Measurements from ENCODE around the gene SMYD4. TPM values are rescaled to one million over a fixed set of nuclear protein-coding genes. Genes with fewer than 3 reads are reported as not detected.
"Not testable (repeated sequence)": the region's sequence is repeated elsewhere in the genome, so short reads cannot be mapped to it uniquely, and the experiment has no call there.

Gene SMYD4
- total RNA-seq, 1 donor from 2014 or later = 8.4 TPM

DNA sequence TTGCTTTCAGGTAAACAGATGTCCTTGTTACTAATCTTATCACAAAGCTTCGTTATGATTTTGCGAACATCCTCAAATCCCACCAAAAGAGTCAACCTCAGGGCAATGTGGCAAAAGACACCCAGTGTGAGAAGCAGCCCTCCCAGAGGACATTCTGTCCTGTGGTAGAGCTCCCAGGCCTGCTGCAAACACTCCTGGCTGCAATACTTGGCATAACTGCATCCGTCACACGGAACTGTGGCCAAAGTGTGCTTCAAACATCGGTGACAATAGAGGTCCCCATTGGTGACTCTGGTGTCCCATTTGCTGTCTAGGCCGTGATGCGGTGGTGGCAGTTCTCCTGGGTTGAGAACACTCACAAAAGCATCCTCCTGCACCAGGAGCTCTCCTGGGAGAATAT is 29.5 kb downstream of the SMYD4 start:
- H3K36me3 Mint-ChIP-seq (ENCODE audit: low read depth) = peaks cover 15% of the 10 kb centered on the region
- H3K4me3 Mint-ChIP-seq (ENCODE audit: unreplicated experiment) = no peak overlapping the region
- TF ChIP-seq, protein P1, sequence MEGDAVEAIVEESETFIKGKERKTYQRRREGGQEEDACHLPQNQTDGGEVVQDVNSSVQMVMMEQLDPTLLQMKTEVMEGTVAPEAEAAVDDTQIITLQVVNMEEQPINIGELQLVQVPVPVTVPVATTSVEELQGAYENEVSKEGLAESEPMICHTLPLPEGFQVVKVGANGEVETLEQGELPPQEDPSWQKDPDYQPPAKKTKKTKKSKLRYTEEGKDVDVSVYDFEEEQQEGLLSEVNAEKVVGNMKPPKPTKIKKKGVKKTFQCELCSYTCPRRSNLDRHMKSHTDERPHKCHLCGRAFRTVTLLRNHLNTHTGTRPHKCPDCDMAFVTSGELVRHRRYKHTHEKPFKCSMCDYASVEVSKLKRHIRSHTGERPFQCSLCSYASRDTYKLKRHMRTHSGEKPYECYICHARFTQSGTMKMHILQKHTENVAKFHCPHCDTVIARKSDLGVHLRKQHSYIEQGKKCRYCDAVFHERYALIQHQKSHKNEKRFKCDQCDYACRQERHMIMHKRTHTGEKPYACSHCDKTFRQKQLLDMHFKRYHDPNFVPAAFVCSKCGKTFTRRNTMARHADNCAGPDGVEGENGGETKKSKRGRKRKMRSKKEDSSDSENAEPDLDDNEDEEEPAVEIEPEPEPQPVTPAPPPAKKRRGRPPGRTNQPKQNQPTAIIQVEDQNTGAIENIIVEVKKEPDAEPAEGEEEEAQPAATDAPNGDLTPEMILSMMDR (IDR thresholded peaks at IDR 0.05) = no peak
- peaks cover 10% of the 10 kb centered on the region for H3K4me1 Mint-ChIP-seq (ENCODE audit: low read depth)
- no peaks in the 10 kb centered on the region for H3K27me3 Mint-ChIP-seq (ENCODE audit: low read depth)
- no peaks in the 10 kb centered on the region for H3K9me3 Mint-ChIP-seq (ENCODE audit: low read depth)
- peak; percentile 34 for DNase-seq (ENCODE audit: low spot score)
- no peak overlapping the region for H3K27ac Mint-ChIP-seq (ENCODE audit: unreplicated experiment)

DNA sequence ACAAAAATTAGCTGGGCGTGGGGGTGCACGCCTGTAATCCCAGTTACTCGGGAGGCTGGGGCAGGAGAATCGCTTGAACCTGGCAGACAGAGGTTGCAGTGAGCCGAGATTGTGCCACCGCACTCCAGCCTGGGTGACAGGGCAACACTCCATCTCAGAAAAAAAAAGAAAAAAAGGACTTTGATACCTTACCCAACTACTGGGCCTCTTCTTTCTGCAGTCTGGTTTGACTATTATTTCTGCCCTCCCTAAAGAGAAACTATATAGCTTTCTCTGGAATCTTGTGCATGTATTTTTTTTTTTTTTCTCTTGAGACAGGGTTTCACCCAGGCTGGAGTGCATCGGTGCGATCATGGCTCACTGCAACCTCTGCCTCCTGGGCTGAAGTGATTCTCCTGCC is 31.9 kb downstream of the SMYD4 start:
- not testable (repeated sequence) for H3K27me3 Mint-ChIP-seq (ENCODE audit: low read depth); H3K27ac Mint-ChIP-seq (ENCODE audit: unreplicated experiment); H3K9me3 Mint-ChIP-seq (ENCODE audit: low read depth); H3K4me3 Mint-ChIP-seq (ENCODE audit: unreplicated experiment); DNase-seq (ENCODE audit: low spot score)
- Mint-ChIP-seq H3K4me1 (ENCODE audit: low read depth) (peaks cover 14% of the 10 kb centered on the region), H3K36me3 (ENCODE audit: low read depth) (peaks cover 11% of the 10 kb centered on the region)

DNA sequence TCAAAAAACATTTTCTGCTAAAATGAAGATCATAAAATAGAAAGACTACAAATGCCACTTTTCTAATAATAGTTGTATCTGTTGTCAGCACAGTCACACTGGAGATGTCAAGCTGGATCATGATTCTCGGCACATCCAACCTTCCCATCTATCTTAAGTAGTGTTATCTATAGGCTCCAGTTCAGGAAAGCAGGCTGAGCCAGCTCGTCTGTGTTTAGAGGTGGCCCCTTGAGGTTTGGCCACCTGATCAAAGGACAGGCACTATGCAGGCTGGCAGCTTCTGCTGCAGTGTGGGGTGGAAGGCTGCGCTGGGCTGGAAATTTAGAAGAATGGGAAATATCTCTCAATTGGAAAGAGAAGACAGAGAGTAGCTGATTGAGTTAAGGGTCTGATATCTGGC is 32.4 kb downstream of the SMYD4 start:
- Mint-ChIP-seq H3K4me3 (ENCODE audit: unreplicated experiment) (no peak overlapping the region), H3K9me3 (ENCODE audit: low read depth) (no peaks in the 10 kb centered on the region), H3K36me3 (ENCODE audit: low read depth) (peaks cover 11% of the 10 kb centered on the region), H3K27ac (ENCODE audit: unreplicated experiment) (peak overlapping the region; percentile 58), H3K27me3 (ENCODE audit: low read depth) (no peaks in the 10 kb centered on the region), H3K4me1 (ENCODE audit: low read depth) (peaks cover 14% of the 10 kb centered on the region)
- DNase-seq (ENCODE audit: low spot score) = no peak
- TF ChIP-seq, protein P1 (IDR thresholded peaks at IDR 0.05) = no peak

DNA sequence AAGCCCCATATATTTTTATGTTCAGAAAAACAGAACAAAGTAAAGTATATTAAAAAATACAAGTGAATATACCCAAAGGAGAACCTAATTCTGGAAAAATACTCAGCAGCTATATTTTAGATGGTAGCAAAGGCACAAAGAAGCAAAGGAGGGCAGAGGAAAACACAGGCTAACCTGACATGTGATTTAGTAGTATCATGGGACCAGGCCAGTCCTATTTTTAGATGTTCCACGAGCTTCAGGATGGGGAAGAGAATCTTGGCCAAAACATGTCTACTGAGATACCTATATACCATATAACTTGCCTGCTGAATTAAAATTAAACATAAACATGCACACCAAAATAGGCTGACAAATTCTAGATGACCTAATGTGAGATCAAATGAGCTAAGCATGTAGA is 32.9 kb downstream of the SMYD4 start:
- DNase-seq (ENCODE audit: low spot score) = no peak
- TF ChIP-seq, protein P1 (IDR thresholded peaks at IDR 0.05) = no peak
- Mint-ChIP-seq H3K27me3 (ENCODE audit: low read depth) (no peaks in the 10 kb centered on the region), H3K4me1 (ENCODE audit: low read depth) (peaks cover 14% of the 10 kb centered on the region), H3K27ac (ENCODE audit: unreplicated experiment) (peak overlapping the region; percentile 58), H3K4me3 (ENCODE audit: unreplicated experiment) (no peak overlapping the region), H3K36me3 (ENCODE audit: low read depth) (peaks cover 11% of the 10 kb centered on the region), H3K9me3 (ENCODE audit: low read depth) (no peaks in the 10 kb centered on the region)

DNA sequence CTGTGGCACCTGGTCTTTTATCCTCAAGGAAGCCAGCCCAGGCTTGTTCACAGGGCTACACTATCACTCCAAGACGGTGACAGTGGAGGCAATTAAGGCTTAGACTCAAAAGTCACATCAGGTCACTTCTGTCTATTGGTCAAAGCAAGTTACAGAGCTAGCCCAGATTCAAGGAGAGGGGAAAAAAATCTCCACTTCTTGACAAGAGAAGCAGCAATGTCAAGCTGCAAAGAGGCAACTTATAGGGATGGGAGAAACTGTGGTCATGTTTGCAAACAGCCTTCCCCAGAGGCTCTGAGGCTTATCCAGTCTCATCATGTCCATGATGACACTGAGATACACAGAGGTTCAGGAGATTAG is 36.3 kb downstream of the SMYD4 start:
- H3K4me1 Mint-ChIP-seq (ENCODE audit: low read depth) = peaks cover 22% of the 10 kb centered on the region
- H3K27ac Mint-ChIP-seq (ENCODE audit: unreplicated experiment) = no peak overlapping the region
- DNase-seq (ENCODE audit: low spot score) = no peak
- H3K36me3 Mint-ChIP-seq (ENCODE audit: low read depth) = no peaks in the 10 kb centered on the region
- no peaks in the 10 kb centered on the region for H3K27me3 Mint-ChIP-seq (ENCODE audit: low read depth)
- H3K9me3 Mint-ChIP-seq (ENCODE audit: low read depth) = no peaks in the 10 kb centered on the region
- TF ChIP-seq, protein P1 (IDR thresholded peaks at IDR 0.05) = no peak
- H3K4me3 Mint-ChIP-seq (ENCODE audit: unreplicated experiment) = no peak overlapping the region

Measured in chondrocyte (in vitro differentiated cells).